ENCODE results near the gene TNFAIP2.

DNA sequence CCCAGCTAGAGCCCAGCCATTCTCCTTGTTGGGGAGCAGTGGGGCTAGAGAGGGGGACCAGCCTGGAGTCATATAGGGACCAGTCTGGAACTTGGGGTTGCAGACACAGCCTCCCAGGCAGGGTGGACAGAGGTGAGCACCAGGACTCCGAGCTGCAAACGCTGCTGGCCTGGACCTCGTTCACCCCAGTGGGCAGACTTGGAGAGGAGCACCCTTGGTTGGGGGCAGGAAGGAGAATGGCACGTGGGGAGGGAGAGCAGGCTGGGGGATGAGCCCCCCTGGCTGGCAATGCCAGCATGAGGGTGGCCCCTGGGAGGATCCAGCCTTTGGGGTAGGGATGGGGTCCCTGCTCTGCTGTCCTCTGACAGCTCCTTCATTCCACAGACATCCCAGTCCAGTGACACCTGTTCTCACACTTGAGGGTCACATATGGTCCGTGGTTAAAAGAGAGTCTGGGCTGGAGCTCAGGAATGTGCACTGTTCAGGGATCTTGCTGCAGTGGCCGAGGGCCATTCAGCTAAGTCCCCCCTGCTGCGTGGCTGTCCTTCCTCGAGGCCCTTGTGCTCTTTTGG, 36.4 kb upstream of the TNFAIP2 start:
- TF ChIP-seq, protein P1, sequence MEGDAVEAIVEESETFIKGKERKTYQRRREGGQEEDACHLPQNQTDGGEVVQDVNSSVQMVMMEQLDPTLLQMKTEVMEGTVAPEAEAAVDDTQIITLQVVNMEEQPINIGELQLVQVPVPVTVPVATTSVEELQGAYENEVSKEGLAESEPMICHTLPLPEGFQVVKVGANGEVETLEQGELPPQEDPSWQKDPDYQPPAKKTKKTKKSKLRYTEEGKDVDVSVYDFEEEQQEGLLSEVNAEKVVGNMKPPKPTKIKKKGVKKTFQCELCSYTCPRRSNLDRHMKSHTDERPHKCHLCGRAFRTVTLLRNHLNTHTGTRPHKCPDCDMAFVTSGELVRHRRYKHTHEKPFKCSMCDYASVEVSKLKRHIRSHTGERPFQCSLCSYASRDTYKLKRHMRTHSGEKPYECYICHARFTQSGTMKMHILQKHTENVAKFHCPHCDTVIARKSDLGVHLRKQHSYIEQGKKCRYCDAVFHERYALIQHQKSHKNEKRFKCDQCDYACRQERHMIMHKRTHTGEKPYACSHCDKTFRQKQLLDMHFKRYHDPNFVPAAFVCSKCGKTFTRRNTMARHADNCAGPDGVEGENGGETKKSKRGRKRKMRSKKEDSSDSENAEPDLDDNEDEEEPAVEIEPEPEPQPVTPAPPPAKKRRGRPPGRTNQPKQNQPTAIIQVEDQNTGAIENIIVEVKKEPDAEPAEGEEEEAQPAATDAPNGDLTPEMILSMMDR (IDR thresholded peaks at IDR 0.05 in 4 of 5, conservative IDR thresholded peaks at IDR 0.05 in 1 of 5) = no peak
- TF ChIP-seq POLR2A (IDR thresholded peaks at IDR 0.05) = no peak
